Astrocyte (in vitro differentiated cells and primary cell): ENCODE measurements around the gene SESN2. TPM values are rescaled to one million over a fixed set of nuclear protein-coding genes. Genes with fewer than 3 reads are reported as not detected.
A peak's percentile ranks its signal among the peaks of the same experiment; 100 is the strongest.

Source experiments
- DNase-seq: peaks from one replicate; pipeline ENCODE4 v3.0.0-alpha.2; 2010; ENCODE audit warnings: low read depth
- FAIRE-seq: peaks from 2 replicates; lab custom pipeline; 2011; peaks lifted over from hg19 to GRCh38; lab: Jason Lieb, UNC
- H2AFZ ChIP-seq: 2 replicates; pipeline ENCODE4 v1.6.0; 2012; ENCODE audit warnings: low read depth, low read length, inconsistent platforms
- H3K27ac ChIP-seq: 2 replicates; pipeline ENCODE4 v1.5.1; 2011; ENCODE audit warnings: low read depth, low read length, inconsistent platforms
- H3K27me3 ChIP-seq: 2 replicates; pipeline ENCODE4 v1.6.0; 2011; ENCODE audit warnings: low read length, inconsistent platforms; ENCODE audit not compliant: insufficient read depth
- H3K36me3 ChIP-seq: 2 replicates; pipeline ENCODE4 v1.5.1; 2011; ENCODE audit warnings: low read length, inconsistent platforms; ENCODE audit not compliant: insufficient read depth
- H3K4me1 ChIP-seq: 2 replicates; pipeline ENCODE4 v1.5.1; 2011; ENCODE audit warnings: low read length, inconsistent platforms; ENCODE audit not compliant: insufficient read depth
- H3K4me2 ChIP-seq: 2 replicates; pipeline ENCODE4 v1.6.0; 2012; ENCODE audit warnings: low read length, inconsistent platforms
- H3K4me3 ChIP-seq: 2 replicates; pipeline ENCODE4 v1.5.1; 2011; ENCODE audit warnings: low read depth, mild to moderate bottlenecking, low read length, inconsistent platforms; ENCODE audit not compliant: insufficient read depth
- H3K79me2 ChIP-seq: 2 replicates; pipeline ENCODE4 v1.6.0; 2012; ENCODE audit warnings: mild to moderate bottlenecking, low read length, inconsistent platforms; ENCODE audit not compliant: insufficient read depth
- H3K9ac ChIP-seq: 2 replicates; pipeline ENCODE4 v1.6.0; 2012; ENCODE audit warnings: mild to moderate bottlenecking, low read length, inconsistent platforms
- H3K9me3 ChIP-seq: 2 replicates; pipeline ENCODE4 v1.5.1; 2012; ENCODE audit warnings: low read depth, mild to moderate bottlenecking, low read length, inconsistent platforms; ENCODE audit not compliant: insufficient read depth
- H4K20me1 ChIP-seq: 2 replicates; pipeline ENCODE4 v1.6.0; 2012; ENCODE audit warnings: low read length, inconsistent platforms; ENCODE audit not compliant: insufficient read depth
- H3K27ac Mint-ChIP-seq: one replicate; pipeline ENCODE4 v1.8.0; 2021; ENCODE audit warnings: mild to moderate bottlenecking, mixed read lengths; ENCODE audit not compliant: unreplicated experiment
- H3K27me3 Mint-ChIP-seq: one replicate; pipeline ENCODE4 v1.8.0; 2021; ENCODE audit warnings: low read depth, mixed read lengths; ENCODE audit not compliant: unreplicated experiment
- H3K36me3 Mint-ChIP-seq: one replicate; pipeline ENCODE4 v1.8.0; 2021; ENCODE audit warnings: low read depth, mixed read lengths; ENCODE audit not compliant: unreplicated experiment
- H3K4me1 Mint-ChIP-seq: one replicate; pipeline ENCODE4 v1.8.0; 2021; ENCODE audit warnings: low read depth, mixed read lengths; ENCODE audit not compliant: unreplicated experiment
- H3K4me3 Mint-ChIP-seq: one replicate; pipeline ENCODE4 v1.8.0; 2021; ENCODE audit warnings: mild to moderate bottlenecking, moderate library complexity, mixed read lengths; ENCODE audit not compliant: unreplicated experiment
- H3K9me3 Mint-ChIP-seq: one replicate; pipeline ENCODE4 v1.8.0; 2021; ENCODE audit warnings: mild to moderate bottlenecking, mixed read lengths; ENCODE audit not compliant: unreplicated experiment
- EZH2 ChIP-seq: IDR thresholded peaks from 2 replicates; pipeline ENCODE4 v1.6.1; 2012; ENCODE audit warnings: mild to moderate bottlenecking, low read length, inconsistent platforms; ENCODE audit not compliant: insufficient read depth
- total RNA-seq: library from RNA; stranded (reverse); gene quantifications from 2 replicates; pipeline ENCODE4 v1.2.1, GENCODE V29; 2021
- TF ChIP-seq, protein P1 (sequence below): IDR thresholded peaks from 2 replicates; pipeline ENCODE4 v1.5.1; 2011; ENCODE audit warnings: low read depth, mild to moderate bottlenecking, inconsistent platforms, low read length, moderate library complexity; ENCODE audit not compliant: insufficient read depth

SESN2 gene
- total RNA-seq, 1 donor from 2014 or later, result 78.3 TPM

GRCh38 chr1:28235755-28236655, 23.3 kb upstream of the SESN2 start, which contains the start of gene ATP5IF1:
Gene ATP5IF1, plus strand, starts transcription at chr1:28236124. Its CDS starts 60 bp downstream, at chr1:28236184.
- peak within 1 kb of the TSS; percentile 74 for H3K27ac ChIP-seq
- H3K36me3 ChIP-seq, result peaks cover 6% of the 10 kb centered on the region
- H3K9me3 Mint-ChIP-seq, result no peaks in the 10 kb centered on the region
- H4K20me1 ChIP-seq, result peaks cover 17% of the 10 kb centered on the region
- peak within 1 kb of the TSS; percentile 95 for H3K4me3 ChIP-seq
- H3K4me3 Mint-ChIP-seq, result no peak within 1 kb of the TSS
- H3K9me3 ChIP-seq, result no peaks in the 10 kb centered on the region
- no peak for TF ChIP-seq EZH2
- TF ChIP-seq, protein P1, sequence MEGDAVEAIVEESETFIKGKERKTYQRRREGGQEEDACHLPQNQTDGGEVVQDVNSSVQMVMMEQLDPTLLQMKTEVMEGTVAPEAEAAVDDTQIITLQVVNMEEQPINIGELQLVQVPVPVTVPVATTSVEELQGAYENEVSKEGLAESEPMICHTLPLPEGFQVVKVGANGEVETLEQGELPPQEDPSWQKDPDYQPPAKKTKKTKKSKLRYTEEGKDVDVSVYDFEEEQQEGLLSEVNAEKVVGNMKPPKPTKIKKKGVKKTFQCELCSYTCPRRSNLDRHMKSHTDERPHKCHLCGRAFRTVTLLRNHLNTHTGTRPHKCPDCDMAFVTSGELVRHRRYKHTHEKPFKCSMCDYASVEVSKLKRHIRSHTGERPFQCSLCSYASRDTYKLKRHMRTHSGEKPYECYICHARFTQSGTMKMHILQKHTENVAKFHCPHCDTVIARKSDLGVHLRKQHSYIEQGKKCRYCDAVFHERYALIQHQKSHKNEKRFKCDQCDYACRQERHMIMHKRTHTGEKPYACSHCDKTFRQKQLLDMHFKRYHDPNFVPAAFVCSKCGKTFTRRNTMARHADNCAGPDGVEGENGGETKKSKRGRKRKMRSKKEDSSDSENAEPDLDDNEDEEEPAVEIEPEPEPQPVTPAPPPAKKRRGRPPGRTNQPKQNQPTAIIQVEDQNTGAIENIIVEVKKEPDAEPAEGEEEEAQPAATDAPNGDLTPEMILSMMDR, result no peak
- H3K36me3 Mint-ChIP-seq, result peaks cover 2% of the 10 kb centered on the region
- H3K9ac ChIP-seq, result peak within 1 kb of the TSS; percentile 90
- no peaks in the 10 kb centered on the region for H3K27me3 ChIP-seq
- H3K4me1 ChIP-seq, result peaks cover 18% of the 10 kb centered on the region
- peak; percentile 96 for DNase-seq
- no peak for FAIRE-seq
- H3K4me2 ChIP-seq, result peak within 1 kb of the TSS; percentile 93
- no peak within 1 kb of the TSS for H3K27ac Mint-ChIP-seq
- no peaks in the 10 kb centered on the region for H3K27me3 Mint-ChIP-seq
- peaks cover 4% of the 10 kb centered on the region for H3K4me1 Mint-ChIP-seq
- H2AFZ ChIP-seq, result peak within 1 kb of the TSS; percentile 91
- peaks cover 44% of the 10 kb centered on the region for H3K79me2 ChIP-seq

DNA sequence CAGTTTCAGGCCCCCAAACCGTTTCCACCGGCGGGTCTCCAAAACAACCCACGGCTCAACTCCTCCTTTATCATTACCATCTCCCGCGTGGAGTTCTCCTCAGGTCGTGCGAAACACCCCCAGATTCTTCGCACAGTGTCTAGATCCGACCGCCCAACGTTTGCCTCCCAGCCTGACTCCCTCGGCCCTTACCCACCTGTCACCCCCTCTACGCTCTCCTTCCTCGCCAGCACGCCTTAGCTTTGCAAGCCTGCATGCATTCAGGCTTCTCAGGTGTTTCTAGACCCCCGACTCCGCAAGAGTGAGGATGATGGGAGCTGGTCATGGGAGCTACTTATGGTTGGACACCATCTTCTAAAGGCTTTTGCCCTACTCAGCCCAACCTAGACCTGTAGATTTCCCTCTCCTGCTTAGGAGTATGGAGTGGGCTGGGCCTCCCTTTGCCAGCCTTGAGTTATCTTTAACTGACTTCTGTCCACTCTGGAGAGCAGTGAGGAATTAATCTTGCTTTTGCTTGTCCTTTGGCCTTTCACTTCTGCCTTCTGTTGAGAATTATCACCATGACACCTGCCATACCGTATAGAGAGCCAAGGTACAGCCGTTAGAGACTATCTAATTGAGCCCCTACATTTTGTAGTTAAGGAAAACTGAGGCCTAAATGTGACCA, 22.5 kb upstream of the SESN2 start:
- Histone ChIP-seq H3K4me1 (peaks cover 16% of the 10 kb centered on the region), H3K27me3 (no peaks in the 10 kb centered on the region), H3K4me3 (peak overlapping the region; percentile 95), H3K9ac (peak overlapping the region; percentile 90), H3K36me3 (peaks cover 6% of the 10 kb centered on the region), H4K20me1 (peaks cover 17% of the 10 kb centered on the region), H3K79me2 (peaks cover 36% of the 10 kb centered on the region), H2AFZ (peak overlapping the region; percentile 91), H3K9me3 (no peaks in the 10 kb centered on the region), H3K27ac (peak overlapping the region; percentile 74), H3K4me2 (peak overlapping the region; percentile 93)
- H3K27me3 Mint-ChIP-seq, result no peaks in the 10 kb centered on the region
- H3K27ac Mint-ChIP-seq, result no peak overlapping the region
- no peak for FAIRE-seq
- TF ChIP-seq, protein P1, result no peak
- TF ChIP-seq EZH2, result no peak
- peaks cover 4% of the 10 kb centered on the region for H3K4me1 Mint-ChIP-seq
- no peak for DNase-seq
- H3K36me3 Mint-ChIP-seq, result peaks cover 2% of the 10 kb centered on the region
- H3K4me3 Mint-ChIP-seq, result no peak overlapping the region
- no peaks in the 10 kb centered on the region for H3K9me3 Mint-ChIP-seq
